GM13976 (cell line): Measurements from ENCODE around the gene ZDHHC14.

Experiments
- DNase-seq: peaks from one replicate; pipeline ENCODE4 v3.0.0; 2012; ENCODE audit warnings: low spot score
- CTCF ChIP-seq: IDR thresholded peaks from 2 replicates; pipeline ENCODE4 v1.5.1; 2012; ENCODE audit warnings: borderline replicate concordance, mild to moderate bottlenecking; ENCODE audit not compliant: insufficient read depth; ENCODE audit errors: extremely low read depth, missing control alignments, control extremely low read depth
- in situ Hi-C: fragments of 300-500 bp; cut with MboI; formaldehyde crosslinking; loops from one replicate; pipeline ENCODE4 v1.12.0; 2022; ENCODE audit warnings: low sequenced_read_pairs, mixed read lengths, inconsistent platforms; ENCODE audit not compliant: unreplicated experiment

ZDHHC14 gene

GRCh38 chr6:157483770-157484169, 102.8 kb downstream of the ZDHHC14 start:
- in situ Hi-C loops: no loop called here
- TF ChIP-seq CTCF: no peak
- no peak for DNase-seq

GRCh38 chr6:157484181-157484580, 103.2 kb downstream of the ZDHHC14 start:
- in situ Hi-C loops: no loop called here
- no peak for DNase-seq
- TF ChIP-seq CTCF: no peak

GRCh38 chr6:157486572-157486971, 105.6 kb downstream of the ZDHHC14 start:
- in situ Hi-C loops: no loop called here
- no peak for DNase-seq
- TF ChIP-seq CTCF: no peak

GRCh38 chr6:157487110-157487773, 106.3 kb downstream of the ZDHHC14 start:
- TF ChIP-seq CTCF: no peak
- in situ Hi-C loops: no loop called here
- DNase-seq: no peak

- no peak for DNase-seq
- in situ Hi-C loops: no loop called here
- no peak for TF ChIP-seq CTCF
These were observed 107.1 kb downstream of the ZDHHC14 start for GRCh38 chr6:157488058-157488457.

GRCh38 chr6:157488716-157489118, 107.7 kb downstream of the ZDHHC14 start:
- in situ Hi-C loops: no loop called here
- DNase-seq: no peak
- TF ChIP-seq CTCF: no peak
